Stimulated activated CD8-positive, alpha-beta memory T cell treated with anti-CD3 and anti-CD28 coated beads, Interleukin-7, amount 100 ng/mL, for 4 hours (primary cell): ENCODE measurements around the gene ESPNL.
"Not testable (repeated sequence)": the region's sequence is repeated elsewhere in the genome, so short reads cannot be mapped to it uniquely, and the experiment has no call there.

Experiments used
- DNase-seq, 2 donors: peaks; one replicate each; pipeline ENCODE4 v3.0.0-alpha.2; 2020; ENCODE audit warnings: low read depth in 2 of 2

ESPNL gene, protein sequence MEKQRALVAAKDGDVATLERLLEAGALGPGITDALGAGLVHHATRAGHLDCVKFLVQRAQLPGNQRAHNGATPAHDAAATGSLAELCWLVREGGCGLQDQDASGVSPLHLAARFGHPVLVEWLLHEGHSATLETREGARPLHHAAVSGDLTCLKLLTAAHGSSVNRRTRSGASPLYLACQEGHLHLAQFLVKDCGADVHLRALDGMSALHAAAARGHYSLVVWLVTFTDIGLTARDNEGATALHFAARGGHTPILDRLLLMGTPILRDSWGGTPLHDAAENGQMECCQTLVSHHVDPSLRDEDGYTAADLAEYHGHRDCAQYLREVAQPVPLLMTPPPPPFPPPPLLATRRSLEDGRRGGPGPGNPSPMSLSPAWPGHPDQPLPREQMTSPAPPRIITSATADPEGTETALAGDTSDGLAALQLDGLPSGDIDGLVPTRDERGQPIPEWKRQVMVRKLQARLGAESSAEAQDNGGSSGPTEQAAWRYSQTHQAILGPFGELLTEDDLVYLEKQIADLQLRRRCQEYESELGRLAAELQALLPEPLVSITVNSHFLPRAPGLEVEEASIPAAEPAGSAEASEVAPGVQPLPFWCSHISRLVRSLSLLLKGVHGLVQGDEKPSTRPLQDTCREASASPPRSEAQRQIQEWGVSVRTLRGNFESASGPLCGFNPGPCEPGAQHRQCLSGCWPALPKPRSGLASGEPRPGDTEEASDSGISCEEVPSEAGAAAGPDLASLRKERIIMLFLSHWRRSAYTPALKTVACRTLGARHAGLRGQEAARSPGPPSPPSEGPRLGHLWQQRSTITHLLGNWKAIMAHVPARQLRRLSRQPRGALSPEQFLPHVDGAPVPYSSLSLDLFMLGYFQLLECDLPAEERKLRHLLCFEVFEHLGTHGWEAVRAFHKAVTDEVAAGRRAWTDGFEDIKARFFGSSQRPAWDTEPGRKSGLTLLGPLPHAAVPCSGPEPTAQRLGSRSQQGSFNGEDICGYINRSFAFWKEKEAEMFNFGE

DNA sequence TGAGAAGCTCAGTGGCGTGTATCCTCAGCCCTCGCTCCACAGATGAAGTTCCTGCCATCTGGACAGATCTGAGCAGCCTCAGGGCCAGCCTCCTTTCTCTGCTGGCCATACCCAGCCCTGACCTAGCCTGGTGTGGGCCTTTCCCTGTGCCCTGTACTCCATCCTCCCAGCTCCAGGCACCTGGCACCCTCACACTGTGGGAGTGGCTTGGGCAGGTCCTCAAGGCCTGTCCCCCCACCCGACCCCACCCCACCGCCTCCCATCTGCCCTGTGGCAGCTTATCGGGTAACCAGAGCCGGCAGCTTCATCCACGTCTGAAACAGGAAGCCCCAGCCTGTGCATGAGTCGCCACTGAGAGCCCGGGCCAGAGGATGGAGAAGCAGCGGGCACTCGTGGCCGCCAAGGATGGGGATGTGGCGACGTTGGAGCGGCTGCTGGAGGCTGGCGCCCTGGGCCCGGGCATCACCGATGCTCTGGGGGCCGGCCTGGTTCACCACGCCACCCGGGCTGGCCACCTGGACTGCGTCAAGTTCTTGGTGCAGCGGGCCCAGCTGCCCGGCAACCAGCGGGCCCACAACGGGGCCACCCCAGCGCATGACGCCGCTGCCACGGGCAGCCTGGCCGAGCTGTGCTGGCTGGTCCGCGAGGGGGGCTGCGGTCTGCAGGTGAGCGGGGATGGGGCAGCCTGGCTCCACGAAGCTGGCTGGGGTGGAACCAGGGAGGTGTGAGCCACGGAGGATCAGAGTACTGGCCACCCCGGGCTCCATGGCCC is at the start of gene ESPNL:
Gene ESPNL, plus strand, starts transcription at position 292 of the 772 bp plus-strand sequence. Its CDS starts 80 bp downstream, at position 372.
- DNase-seq = no peak

DNA sequence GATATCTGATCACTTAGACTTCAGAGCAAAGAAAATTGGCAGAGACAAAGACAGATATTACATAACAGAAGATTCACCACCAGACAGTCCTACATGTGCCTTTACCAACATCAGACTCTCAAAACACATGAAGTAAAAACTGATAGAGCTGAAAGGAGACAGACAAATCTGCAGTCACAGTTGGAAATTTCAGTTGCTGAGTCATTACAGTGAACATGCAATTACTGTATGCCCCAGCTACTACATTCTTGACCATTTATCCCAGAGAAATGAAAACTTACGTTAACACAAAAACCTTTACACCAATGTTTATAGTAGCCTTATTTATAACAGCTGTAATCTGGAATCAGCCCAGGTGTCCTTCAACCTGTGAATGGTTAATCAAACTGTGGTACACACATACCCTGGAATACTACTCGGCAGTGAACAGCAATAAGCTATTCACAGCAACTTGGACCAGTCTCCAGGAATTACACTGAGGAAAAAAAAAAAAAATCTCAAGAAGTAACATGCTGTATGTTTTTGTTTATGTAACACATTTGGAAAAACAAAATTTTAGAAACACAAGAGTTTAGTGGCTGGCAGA is 46.9 kb upstream of the ESPNL start:
- DNase-seq = no peak

DNA sequence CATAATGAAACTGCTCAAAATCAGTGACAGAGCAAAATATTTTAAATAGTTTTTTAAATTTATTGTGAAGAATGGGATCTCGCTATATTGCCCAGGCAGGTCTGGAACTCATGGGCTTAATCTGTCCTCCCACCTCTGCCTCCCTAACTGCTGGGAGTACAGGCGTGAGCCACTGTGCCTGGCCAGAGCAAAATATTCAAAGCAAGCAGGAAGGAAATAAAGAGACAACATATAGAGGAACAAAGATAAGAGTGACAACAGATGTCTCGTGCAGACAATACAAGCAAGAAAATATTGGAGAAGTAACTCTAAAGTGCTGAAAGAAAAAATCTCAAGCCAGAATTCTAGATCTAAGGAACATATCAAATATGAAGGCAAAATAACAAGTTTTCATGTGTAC is 44.3 kb upstream of the ESPNL start:
- no peak for DNase-seq

DNA sequence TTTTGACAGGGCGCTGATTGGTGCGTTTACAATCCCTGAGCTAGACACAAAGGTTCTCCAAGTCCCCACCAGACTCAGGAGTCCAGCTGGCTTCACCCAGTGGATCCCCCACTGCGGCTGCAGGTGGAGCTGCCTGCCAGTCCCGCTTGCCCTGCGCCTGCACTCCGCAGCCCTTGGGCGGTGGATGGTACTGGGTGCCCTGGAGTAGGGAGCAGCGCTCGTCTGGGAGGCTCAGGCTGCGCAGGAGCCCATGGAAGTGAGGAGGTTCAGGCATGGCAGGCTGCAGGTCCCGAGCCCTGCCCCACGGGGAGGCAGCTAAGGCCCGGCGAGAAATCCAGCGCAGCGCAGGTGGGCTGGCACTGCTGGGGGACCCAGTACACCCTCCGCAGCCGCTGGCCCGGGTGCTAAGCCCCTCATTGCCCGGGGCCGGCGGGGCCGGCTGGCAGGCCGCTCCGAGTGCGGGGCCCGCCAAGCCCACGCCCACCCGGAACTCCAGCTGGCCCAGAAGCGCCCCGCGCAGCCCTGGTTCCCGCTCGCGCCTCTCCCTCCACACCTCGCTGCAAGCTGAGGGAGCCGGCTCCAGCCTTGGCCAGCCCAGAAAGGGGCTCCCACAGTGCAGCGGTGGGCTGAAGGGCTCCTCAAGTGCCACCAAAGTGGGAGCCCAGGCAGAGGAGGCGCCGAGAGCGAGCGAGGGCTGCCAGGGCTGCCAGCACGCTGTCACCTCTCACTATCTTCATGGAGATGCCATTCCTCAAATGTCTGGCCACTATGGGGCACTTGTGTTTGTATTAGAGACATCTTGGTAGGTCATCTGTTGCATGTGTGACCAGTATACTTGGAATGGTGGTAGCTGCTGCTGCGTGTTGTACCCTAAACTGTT is 42.2 kb upstream of the ESPNL start:
- DNase-seq = not testable (repeated sequence)

DNA sequence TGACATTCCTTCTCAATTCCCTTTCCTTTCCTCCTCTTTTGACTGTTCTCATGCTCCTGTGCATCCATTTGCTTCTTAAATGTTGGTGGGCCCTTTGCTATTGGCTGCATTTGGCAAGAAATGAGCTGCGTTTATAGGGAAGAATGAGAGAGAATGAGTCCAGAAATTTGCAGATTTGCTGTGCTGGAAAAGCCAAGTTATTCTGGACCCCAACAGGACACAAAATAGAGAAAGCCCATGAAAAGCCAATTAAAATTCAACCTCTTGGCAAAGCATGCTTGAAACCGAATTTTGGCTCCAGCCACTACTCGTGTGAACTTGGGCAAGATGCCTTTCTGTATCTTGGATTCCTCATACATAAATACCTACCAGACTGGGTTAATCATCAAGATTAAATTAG is 40.6 kb upstream of the ESPNL start:
- DNase-seq = no peak

DNA sequence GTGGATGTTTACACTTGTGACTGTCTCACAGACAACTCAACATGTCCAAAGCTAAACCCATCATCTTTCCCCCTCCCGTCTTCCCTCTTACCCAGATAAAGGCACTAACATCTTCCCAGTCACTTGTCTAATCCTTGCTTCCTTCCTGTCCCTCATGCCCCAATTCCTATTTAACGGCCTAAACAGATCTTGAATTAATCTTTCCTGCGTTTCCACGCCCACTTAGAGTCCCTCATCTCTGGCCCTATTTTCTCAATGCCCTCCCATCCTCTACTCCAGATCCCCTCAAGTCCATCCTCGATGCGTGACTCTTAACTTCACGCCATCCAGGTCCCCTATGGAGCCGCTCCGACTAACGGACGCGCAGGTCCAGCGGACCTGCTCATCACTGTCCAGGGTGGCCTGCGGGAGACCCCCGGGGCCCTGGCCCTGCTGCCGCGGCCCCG is 40.0 kb upstream of the ESPNL start:
- no peak for DNase-seq

DNA sequence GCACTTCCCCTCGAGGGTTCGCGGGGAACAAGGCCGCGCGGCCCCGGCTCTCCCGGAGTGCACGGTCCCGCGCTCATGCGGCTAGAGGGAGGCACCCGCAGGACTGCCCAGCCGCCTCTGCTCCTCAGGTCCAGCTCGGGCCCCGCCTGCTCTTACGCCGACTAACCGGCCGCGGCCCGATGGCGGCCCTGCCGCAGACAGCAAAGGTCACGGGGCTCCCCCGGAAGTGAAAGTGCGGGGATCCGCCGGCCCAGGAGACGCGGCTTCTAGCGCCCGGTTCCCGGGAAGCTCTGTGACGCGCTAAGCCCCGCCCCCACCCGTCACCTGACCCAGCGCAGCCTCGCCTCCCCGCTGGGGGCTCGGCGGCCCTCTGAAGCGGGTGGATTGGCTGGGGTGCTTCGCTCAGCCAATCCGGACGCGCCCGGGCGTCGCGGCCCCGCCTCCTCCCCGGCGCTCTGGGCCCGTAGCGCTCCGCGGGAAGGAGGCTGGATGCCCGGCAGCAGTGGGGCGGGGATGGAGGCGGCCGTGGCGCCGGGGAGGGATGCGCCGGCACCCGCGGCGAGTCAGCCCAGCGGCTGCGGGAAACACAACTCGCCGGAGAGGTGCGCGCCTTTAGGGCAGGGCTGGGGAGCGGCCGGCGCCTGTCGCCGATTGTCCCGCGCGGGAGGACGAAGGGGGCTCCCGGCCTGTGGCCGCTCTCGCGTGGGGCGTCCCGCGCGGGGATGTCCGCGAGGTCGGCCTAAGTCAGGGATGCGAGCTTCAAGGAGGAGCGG is 39.4 kb upstream of the ESPNL start, which contains the start of gene SCLY:
Gene SCLY, plus strand, starts transcription at position 460 of the 773 bp plus-strand sequence. Its CDS starts 54 bp downstream, at position 514.
- peak; percentile 92 to 97 for DNase-seq

DNA sequence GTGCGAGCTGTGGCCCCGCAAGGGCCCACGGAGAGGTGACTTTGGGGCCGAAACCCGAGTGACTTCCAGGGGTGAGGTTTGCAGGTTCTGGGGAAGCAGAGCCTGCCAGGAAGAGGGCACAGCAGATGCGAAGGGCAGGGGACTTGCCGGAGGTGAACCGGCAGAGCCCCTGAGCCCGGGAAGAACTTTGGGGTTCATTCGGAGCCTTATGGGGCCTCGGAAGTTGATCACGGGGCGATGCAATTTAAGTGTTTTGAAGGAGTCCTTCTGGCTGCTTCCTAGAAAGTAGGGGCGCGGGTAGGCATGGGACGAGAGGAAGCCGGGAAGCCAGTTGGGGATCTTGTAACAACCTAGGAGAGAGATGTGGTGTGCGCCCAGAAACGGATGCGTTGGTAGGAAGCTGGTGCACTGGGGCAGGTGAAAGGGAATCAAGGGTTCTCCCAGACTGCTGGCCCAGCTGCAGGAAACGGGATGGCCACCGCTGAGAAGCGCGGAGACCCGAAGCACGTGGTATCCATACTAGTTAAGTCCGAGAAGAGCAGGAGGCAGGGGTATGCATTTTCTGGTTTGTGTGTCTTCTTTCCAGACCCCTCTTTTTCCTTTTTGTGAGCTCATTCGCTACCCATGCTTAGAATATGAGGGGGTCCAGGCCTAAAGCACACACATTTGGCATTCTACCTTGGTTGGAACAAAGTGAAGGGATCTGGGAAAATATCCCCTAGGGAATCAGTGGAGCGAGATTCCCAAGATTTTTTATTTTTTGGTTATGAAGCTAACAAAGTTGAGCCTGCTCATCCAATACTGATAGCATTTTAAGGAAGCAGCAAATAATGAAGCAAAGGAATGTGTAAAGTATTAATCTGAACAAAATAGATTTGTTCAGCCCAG is 38.6 kb upstream of the ESPNL start:
- DNase-seq = no peak

DNA sequence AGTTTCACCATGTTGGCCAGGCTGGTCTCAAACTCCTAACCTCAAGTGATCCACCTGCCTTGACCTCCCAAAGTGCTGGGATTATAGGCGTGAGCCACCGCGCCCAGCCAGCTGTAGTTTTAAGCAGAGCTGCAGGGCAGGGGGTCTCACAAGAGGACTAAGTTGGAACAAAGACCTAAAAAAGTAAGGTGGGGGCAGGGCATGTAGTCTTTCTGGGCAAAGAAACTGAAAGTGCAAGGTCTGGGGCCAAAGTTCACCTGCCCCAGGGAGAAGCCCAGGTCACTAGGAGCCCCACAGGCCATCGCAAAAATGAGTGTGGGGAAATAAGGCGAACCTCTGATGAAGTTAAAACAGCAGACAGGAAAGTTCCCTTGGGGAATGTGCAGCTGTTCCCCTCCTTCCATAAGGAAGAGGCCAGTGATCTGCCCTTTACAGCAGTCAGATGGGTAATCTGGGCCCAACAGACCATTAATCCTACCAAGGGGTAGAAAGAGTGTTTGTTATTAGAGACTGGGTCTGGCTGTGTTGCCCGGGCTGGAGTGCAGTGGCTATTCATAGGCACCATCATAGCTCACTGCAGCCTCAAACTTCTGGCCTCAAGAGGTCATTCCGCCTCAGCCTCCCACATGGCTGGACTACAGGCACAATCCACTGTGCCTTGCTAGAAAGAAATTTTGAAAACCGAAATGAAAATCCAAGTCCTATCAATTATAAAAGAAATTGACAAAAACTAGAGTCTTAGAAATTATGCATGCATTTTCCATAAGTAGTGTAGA is 36.5 kb upstream of the ESPNL start:
- no peak for DNase-seq

DNA sequence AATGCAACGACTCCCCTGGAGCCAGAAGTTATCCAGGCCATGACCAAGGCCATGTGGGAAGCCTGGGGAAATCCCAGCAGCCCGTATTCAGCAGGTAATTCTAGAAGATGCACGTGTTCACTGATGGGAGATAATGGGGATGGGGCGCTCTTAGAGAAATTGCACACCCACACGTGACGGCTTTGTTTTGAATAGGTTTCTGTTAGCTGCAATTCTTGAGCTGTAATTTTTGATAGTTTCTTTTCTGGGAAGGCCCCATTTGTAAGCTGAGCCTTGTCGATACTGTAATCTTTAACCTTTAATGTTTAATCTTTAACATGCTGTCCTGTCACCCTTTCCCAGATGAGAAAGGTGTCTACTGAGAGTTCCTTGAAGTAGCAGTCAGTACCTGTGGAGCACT is 35.8 kb upstream of the ESPNL start:
- DNase-seq = no peak

DNA sequence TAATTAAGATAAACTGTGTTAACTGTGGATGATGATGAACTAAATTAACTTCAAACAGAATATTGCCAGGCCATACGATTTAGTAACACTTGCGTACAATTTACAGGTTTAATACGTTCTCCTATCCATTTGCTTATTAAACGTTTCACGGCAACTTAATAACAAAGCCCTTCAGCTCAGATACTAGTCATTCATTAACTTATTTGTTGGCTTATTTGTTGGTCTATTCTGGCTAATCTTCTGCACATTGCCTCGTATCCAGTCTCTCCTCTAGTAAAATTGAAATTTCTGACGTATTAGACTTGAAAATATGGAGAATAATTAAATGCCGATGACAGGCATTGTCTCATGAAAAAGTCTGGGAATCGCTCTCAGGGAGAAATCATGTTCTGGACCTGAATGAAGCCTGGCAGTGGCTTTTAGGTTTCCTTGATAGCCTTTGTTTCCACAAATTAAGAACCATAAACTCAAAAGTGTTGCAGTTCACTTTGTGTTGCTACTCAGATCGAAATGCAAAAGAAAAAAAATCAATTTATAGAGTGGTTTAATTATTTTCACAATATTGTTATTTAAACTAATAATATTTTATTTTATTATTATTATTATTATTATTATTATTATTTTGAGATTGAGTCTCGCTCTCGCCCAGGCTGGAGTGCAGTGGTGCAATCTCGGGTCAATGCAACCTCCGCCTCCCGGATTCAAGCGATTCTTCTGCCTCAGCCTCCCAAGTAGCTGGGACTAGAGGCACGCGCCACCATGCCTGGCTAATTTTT is 34.9 kb upstream of the ESPNL start:
- no peak for DNase-seq

DNA sequence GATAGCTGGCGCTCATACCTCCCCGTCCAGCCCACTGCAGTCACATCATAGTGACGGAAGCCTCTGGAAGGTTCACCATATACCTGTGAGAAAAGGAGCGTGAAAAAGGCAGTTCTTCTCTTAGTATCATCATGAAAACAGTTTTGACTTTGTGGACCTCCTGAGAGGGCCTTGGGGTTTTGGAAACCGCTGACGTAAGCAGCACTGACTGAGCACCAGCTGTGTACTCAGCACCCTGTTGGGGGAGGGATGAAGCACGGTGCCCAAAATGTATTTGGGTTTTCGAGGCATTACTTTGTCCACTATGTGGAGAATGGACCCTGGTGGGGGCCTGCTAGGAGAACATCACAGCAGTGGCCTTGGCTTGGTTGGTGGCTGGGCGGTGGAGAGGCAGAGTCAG is 33.9 kb upstream of the ESPNL start:
- no peak for DNase-seq

DNA sequence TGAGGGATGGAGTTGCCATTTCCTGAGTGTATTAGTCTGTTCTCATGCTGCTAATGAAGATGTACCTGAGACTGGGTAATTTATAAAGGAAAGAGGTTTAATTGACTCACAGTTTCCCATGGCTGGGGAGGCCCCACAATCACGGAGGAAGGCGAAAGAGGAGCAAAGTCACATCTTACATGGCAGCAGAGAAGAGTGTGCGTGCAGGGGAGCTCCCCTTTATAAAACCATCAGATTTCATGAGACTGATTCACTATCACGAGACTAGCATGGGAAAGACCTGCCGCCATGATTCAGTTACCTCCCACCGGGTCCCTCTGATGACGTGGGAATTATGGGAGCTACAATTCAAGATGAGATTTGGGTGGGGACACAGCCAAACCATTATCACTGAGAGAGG is 33.4 kb upstream of the ESPNL start:
- not testable (repeated sequence) for DNase-seq

DNA sequence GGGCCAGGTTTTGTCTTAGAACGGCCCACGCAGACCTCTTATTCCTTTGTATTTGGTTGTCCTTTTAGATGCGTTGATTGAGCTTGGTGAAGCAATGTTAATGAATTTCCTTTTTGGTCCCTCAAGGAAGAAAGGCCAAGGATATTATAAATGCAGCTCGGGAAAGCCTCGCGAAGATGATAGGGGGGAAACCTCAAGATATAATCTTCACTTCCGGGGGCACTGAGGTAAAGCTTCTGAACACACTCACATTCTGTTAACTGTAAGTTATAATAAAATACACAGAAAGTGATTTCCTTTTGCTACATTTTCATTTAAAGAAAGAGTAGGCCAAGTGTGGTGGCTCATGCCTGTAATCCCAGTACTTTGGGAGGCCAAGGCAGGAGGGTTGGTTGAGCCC is 32.2 kb upstream of the ESPNL start:
- DNase-seq = no peak

DNA sequence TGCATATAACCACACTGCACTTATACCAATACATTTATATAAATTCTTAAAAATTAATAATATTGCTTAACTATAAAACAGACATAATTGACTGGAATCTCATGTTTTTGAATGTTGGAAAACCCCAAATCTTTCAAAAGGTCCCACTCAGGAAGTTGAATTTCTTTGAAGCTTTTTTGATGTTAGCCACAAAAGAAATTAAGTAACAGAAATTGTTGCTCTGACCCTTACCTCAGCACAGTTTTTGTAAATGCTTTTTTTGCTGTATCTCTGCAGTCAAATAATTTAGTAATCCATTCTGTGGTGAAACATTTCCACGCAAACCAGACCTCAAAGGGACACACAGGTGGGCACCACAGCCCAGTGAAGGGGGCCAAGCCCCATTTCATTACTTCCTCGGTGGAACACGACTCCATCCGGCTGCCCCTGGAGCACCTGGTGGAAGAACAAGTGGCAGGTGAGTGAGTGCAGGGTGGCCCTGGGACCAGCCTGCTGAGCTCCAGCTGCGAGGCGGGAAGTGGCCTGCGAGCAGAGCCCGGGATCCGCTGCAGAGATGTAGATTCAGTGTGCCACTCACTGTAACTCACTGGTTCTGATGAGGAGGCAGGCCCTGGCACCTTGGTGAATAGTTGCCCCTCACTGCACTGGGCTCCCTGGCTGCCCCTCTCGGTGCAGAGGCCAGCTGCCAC is 31.0 kb upstream of the ESPNL start:
- no peak for DNase-seq

DNA sequence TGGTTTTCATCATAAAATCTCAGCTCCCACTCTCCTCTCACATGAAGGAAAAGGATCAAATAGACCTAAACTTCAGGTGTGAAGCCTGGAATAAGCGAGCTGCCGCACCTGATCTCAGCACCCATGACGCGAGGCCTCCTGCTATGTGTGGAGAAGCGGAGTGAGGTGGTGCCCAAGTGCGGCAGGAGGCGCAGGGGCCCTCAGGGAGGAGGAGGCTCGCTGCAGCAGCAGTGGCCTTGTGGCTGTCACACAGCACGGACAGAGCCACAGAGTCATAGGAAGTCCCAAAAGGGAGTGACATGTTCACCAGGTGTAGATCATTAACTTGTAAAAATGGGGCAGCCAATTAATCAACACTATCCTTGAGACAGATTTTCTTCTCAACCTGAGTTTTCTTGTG is 30.3 kb upstream of the ESPNL start:
- no peak for DNase-seq
